ENCODE measurements around the gene TRAM2. TPM values are rescaled to one million over a fixed set of nuclear protein-coding genes. Genes with fewer than 3 reads are reported as not detected.

The TRAM2 gene
- total and polyA plus RNA-seq, 2 of the 13 experiments (the other 11 are each of a cell fraction or from before 2014, with no cell fraction given) = 49.1 to 72.5 TPM

DNA sequence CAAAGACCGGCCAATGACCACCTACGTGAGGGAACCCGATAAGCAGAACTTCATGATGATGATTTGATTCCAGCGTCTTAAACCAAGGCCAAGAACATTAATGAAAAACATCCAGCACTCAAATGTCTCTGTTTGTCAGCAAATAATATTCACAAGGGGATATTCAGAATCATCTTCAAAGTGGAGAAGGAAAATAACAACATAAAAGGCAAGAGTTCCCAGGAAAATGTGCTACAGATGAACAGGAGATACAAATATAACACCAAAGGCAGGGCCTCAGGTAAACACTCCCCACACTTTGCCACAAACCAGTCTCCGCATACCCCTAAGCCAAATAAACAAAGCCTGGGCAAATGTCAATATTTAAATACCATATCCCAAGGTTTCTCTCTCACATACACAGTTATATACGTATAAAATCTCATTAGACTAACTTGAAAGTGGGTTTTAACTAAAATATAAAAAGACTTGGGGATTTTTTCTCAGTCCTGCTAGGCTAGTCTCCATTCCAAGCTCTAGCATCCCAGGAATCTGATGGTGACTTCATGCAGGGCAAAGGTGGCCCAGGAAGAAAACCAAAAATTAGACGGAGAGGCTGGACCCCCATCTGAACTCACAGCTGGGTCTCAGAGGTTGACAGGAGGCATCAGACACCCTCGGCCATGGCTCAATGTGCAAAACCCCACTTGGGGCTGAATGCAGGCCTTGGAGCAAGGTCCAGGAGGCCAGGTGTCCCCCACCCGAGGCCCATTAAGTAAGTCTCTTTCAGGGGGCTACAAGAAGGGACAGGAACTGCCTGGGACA is 32.1 kb downstream of the TRAM2 start (continued):
- TF ChIP-seq FOSL1 (CRISPR knock-in tag; IDR thresholded peaks at IDR 0.05; ENCODE audit: borderline replicate concordance) = no peak
- TF ChIP-seq CHD2 (IDR thresholded peaks at IDR 0.05; ENCODE audit: low read depth, low read length) = no peak
- TF ChIP-seq MATR3 (CRISPR knock-in tag; IDR thresholded peaks at IDR 0.05) = no peak
- no peak for TF ChIP-seq ZNF709 (CRISPR knock-in tag; IDR thresholded peaks at IDR 0.05)
- TF ChIP-seq, protein P1, sequence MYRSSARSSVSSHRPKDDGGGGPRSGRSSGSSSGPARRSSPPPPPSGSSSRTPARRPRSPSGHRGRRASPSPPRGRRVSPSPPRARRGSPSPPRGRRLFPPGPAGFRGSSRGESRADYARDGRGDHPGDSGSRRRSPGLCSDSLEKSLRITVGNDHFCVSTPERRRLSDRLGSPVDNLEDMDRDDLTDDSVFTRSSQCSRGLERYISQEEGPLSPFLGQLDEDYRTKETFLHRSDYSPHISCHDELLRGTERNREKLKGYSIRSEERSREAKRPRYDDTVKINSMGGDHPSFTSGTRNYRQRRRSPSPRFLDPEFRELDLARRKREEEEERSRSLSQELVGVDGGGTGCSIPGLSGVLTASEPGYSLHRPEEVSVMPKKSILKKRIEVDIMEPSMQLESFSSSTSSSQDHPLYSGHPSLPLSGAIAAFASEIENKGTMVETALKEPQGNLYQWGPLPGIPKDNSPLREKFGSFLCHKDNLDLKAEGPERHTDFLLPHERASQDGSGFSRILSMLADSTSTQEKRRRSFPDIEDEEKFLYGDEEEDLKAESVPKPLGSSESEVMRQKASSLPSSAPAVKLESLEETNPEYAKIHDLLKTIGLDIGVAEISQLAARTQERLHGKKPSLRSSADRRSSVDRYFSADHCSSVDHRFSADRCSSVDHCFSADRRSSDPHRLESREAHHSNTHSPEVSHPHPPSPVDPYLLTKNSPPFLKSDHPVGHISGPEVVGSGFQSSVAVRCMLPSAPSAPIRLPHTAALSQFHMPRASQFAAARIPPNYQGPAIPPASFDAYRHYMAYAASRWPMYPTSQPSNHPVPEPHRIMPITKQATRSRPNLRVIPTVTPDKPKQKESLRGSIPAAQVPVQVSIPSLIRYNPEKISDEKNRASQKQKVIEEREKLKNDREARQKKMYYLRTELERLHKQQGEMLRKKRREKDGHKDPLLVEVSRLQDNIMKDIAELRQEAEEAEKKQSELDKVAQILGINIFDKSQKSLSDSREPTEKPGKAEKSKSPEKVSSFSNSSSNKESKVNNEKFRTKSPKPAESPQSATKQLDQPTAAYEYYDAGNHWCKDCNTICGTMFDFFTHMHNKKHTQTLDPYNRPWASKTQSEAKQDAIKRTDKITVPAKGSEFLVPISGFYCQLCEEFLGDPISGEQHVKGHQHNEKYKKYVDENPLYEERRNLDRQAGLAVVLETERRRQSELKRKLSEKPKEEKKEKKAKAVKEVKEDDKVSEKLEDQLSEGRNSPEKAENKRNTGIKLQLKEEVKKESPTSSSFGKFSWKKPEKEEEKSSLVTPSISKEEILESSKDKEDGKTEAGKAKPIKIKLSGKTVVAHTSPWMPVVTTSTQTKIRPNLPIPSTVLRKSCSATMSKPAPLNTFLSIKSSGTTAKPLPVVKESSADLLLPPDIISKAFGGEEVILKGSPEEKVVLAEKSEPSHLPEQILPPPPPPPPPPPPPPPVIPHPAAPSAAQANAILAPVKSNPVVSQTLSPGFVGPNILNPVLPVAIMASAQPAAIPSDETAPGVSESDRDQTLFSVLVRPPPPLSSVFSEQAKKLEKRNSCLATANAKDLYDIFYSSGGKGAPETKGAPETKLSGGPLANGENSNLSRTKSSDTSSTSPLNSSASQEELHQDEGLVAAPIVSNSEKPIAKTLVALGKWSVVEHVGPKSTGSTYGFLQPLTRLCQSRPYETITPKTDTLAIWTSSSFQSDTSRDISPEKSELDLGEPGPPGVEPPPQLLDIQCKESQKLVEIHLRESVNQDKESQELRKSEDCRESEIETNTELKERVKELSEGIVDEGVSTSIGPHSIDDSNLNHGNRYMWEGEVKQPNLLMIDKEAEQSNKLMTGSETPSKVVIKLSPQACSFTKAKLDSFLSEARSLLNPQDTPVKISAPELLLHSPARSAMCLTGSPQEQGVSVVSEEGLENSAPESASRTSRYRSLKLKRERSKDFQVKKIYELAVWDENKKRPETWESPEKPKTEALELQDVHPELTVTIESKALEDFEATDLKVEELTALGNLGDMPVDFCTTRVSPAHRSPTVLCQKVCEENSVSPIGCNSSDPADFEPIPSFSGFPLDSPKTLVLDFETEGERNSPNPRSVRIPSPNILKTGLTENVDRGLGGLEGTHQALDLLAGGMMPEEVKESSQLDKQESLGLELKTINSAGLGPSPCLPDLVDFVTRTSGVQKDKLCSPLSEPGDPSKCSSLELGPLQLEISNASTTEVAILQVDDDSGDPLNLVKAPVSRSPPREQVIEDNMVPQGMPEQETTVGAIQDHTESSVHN (CRISPR knock-in tag; IDR thresholded peaks at IDR 0.05) = 0 out of 2 replicates have a peak, but pooled peaks have one; percentile 18
- TF ChIP-seq, protein P2, sequence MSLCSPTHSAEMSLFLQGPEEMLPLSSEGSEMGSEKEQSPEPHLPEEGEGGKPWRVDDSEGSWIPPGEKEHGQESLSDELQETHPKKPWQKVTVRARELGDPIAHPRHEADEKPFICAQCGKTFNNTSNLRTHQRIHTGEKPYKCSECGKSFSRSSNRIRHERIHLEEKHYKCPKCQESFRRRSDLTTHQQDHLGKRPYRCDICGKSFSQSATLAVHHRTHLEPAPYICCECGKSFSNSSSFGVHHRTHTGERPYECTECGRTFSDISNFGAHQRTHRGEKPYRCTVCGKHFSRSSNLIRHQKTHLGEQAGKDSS (CRISPR knock-in tag; IDR thresholded peaks at IDR 0.05; ENCODE audit: borderline replicate concordance, low read depth) = 0 out of 2 replicates have a peak, but pooled peaks have one; percentile 36
- no peak for TF ChIP-seq ZNF816 (CRISPR knock-in tag; IDR thresholded peaks at IDR 0.05; ENCODE audit: borderline replicate concordance)
- TF ChIP-seq ZNF747 (CRISPR knock-in tag; IDR thresholded peaks at IDR 0.05; ENCODE audit: borderline replicate concordance) = no peak
- TF ChIP-seq ZNF607 (CRISPR knock-in tag; IDR thresholded peaks at IDR 0.05; ENCODE audit: borderline replicate concordance) = 0 out of 2 replicates have a peak, but pooled peaks have one; percentile 44
- TF ChIP-seq, protein P3, sequence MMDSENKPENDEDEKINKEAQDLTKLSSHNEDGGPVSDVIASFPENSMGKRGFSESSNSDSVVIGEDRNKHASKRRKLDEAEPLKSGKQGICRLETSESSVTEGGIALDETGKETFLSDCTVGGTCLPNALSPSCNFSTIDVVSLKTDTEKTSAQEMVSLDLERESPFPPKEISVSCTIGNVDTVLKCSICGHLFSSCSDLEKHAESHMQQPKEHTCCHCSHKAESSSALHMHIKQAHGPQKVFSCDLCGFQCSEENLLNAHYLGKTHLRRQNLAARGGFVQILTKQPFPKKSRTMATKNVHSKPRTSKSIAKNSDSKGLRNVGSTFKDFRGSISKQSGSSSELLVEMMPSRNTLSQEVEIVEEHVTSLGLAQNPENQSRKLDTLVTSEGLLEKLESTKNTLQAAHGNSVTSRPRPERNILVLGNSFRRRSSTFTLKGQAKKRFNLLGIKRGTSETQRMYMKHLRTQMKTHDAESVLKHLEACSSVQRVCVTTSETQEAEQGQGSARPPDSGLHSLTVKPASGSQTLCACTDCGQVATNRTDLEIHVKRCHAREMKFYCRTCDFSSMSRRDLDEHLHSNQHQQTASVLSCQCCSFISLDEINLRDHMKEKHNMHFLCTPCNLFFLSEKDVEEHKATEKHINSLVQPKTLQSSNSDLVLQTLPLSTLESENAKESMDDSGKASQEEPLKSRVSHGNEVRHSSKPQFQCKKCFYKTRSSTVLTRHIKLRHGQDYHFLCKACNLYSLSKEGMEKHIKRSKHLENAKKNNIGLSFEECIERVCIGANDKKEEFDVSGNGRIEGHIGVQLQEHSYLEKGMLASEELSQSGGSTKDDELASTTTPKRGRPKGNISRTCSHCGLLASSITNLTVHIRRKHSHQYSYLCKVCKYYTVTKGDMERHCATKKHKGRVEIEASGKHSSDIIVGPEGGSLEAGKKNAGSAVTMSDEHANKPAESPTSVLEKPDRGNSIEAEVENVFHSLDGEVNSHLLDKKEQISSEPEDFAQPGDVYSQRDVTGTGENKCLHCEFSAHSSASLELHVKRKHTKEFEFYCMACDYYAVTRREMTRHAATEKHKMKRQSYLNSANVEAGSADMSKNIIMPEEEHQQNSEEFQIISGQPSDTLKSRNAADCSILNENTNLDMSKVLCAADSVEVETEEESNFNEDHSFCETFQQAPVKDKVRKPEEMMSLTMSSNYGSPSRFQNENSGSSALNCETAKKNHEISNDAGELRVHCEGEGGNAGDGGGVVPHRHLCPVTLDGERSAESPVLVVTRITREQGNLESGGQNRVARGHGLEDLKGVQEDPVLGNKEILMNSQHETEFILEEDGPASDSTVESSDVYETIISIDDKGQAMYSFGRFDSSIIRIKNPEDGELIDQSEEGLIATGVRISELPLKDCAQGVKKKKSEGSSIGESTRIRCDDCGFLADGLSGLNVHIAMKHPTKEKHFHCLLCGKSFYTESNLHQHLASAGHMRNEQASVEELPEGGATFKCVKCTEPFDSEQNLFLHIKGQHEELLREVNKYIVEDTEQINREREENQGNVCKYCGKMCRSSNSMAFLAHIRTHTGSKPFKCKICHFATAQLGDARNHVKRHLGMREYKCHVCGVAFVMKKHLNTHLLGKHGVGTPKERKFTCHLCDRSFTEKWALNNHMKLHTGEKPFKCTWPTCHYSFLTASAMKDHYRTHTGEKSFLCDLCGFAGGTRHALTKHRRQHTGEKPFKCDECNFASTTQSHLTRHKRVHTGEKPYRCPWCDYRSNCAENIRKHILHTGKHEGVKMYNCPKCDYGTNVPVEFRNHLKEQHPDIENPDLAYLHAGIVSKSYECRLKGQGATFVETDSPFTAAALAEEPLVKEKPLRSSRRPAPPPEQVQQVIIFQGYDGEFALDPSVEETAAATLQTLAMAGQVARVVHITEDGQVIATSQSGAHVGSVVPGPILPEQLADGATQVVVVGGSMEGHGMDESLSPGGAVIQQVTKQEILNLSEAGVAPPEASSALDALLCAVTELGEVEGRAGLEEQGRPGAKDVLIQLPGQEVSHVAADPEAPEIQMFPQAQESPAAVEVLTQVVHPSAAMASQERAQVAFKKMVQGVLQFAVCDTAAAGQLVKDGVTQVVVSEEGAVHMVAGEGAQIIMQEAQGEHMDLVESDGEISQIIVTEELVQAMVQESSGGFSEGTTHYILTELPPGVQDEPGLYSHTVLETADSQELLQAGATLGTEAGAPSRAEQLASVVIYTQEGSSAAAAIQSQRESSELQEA (CRISPR knock-in tag; IDR thresholded peaks at IDR 0.05; ENCODE audit: not compliant biosample characterization) = no peak

Measured in HepG2 (cell line).